Measurements from ENCODE around the gene IFNLR1. TPM values are rescaled to one million over a fixed set of nuclear protein-coding genes. Genes with fewer than 3 reads are reported as not detected.

The IFNLR1 gene
- total RNA-seq, 1 experiment from 2014 or later = 1.3 TPM

GRCh38 chr1:24149866-24150233 is 37.2 kb downstream of the IFNLR1 start:
- DNase-seq (ENCODE audit: low read depth) = peak; percentile 91

GRCh38 chr1:24147816-24148215 is 39.3 kb downstream of the IFNLR1 start:
- DNase-seq (ENCODE audit: low read depth) = no peak

- DNase-seq (ENCODE audit: low read depth) = no peak
These were observed 39.9 kb downstream of the IFNLR1 start for GRCh38 chr1:24147194-24147593.

- no peak for DNase-seq (ENCODE audit: low read depth)
These were observed 44.2 kb downstream of the IFNLR1 start, which contains the start of gene IL22RA1 for GRCh38 chr1:24142546-24143534. IL22RA1 (minus strand) TSS chr1:24143140; CDS start chr1:24143082, 58 bp downstream.

- DNase-seq (ENCODE audit: low read depth) = no peak
These were observed 45.6 kb downstream of the IFNLR1 start for GRCh38 chr1:24141311-24141997.

- no peak for DNase-seq (ENCODE audit: low read depth)
These were observed 46.3 kb downstream of the IFNLR1 start for GRCh38 chr1:24140741-24141181.

GRCh38 chr1:24139841-24140425 is 47.2 kb downstream of the IFNLR1 start:
- no peak for DNase-seq (ENCODE audit: low read depth)

- no peak for DNase-seq (ENCODE audit: low read depth)
These were observed 47.9 kb downstream of the IFNLR1 start for GRCh38 chr1:24139222-24139489.

GRCh38 chr1:24138476-24139221 is 48.4 kb downstream of the IFNLR1 start:
- no peak for DNase-seq (ENCODE audit: low read depth)

- DNase-seq (ENCODE audit: low read depth) = no peak
These were observed 50.0 kb downstream of the IFNLR1 start for GRCh38 chr1:24136956-24137539.

- no peak for DNase-seq (ENCODE audit: low read depth)
These were observed 52.7 kb downstream of the IFNLR1 start for GRCh38 chr1:24134376-24134775.

GRCh38 chr1:24133819-24134218 is 53.3 kb downstream of the IFNLR1 start:
- DNase-seq (ENCODE audit: low read depth) = no peak

GRCh38 chr1:24130385-24130784 is 56.7 kb downstream of the IFNLR1 start:
- DNase-seq (ENCODE audit: low read depth) = no peak

- no peak for DNase-seq (ENCODE audit: low read depth)
These were observed 59.2 kb downstream of the IFNLR1 start for GRCh38 chr1:24127801-24128363.

- DNase-seq (ENCODE audit: low read depth) = no peak
These were observed 59.8 kb downstream of the IFNLR1 start for GRCh38 chr1:24127134-24127800.

GRCh38 chr1:24126672-24127023 is 60.4 kb downstream of the IFNLR1 start:
- DNase-seq (ENCODE audit: low read depth) = no peak

GRCh38 chr1:24126018-24126671 is 60.9 kb downstream of the IFNLR1 start:
- DNase-seq (ENCODE audit: low read depth) = peak; percentile 30

- DNase-seq (ENCODE audit: low read depth) = no peak
These were observed 61.6 kb downstream of the IFNLR1 start for GRCh38 chr1:24125456-24125855.

GRCh38 chr1:24124980-24125379 is 62.1 kb downstream of the IFNLR1 start:
- no peak for DNase-seq (ENCODE audit: low read depth)

- DNase-seq (ENCODE audit: low read depth) = no peak
These were observed 63.5 kb downstream of the IFNLR1 start for GRCh38 chr1:24123611-24124010.
